ENCODE results near the gene ARVCF.

ARVCF gene

DNA sequence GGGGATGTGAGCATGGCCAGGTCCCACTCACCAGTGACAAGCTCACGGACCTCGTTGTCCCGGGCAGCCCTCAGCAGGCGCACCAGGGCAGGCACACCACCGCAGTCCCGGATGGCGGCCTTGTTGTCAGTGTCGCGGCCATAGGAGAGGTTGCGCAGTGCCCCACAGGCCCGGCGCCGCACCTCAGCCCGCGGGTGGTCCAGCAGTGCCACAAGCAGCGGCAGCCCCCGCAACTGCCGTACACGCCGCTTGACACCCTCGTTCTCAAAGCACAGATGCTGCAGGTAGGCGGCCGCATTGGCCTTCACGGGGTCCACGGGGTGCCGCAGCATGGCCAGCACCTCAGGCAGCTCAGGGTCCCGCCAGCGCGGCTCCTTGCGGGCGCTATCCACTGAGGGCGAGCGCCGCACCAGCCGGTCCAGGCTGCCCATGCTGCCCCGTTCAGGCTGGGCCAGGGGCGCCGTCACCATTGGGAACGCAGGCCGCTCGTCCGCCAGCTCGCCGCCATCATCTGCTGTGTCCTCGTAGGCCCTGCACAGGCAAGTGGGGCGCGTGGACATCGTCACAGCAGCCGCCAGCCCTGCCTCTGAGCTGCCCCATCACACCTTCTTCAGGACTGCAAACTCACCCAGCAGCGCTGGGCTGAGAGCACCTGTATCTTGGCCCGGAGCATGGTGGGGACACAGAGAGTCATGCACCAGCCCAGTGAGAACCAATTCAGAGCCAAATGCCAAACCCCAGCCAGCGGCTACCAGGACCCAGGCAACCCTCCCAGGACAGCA is 36.7 kb downstream of the ARVCF start:
- ChIA-PET CTCF (no interaction called here), POLR2A (no interaction called here)
- no peak overlapping the region for H3K27ac ChIP-seq (ENCODE audit: extremely low read depth, low read depth, low read length)
- TF ChIP-seq GLI2 (tag by site-specific recombination; IDR thresholded peaks at IDR 0.05; ENCODE audit: borderline replicate concordance, low read depth): no peak
- no peak for TF ChIP-seq ZNF211 (tag by site-specific recombination; IDR thresholded peaks at IDR 0.05; ENCODE audit: low read depth)
- TF ChIP-seq PRDM2 (tag by site-specific recombination; IDR thresholded peaks at IDR 0.05; ENCODE audit: borderline replicate concordance): no peak
- TF ChIP-seq ZNF174 (tag by site-specific recombination; IDR thresholded peaks at IDR 0.05): no peak
- TF ChIP-seq, protein P1, sequence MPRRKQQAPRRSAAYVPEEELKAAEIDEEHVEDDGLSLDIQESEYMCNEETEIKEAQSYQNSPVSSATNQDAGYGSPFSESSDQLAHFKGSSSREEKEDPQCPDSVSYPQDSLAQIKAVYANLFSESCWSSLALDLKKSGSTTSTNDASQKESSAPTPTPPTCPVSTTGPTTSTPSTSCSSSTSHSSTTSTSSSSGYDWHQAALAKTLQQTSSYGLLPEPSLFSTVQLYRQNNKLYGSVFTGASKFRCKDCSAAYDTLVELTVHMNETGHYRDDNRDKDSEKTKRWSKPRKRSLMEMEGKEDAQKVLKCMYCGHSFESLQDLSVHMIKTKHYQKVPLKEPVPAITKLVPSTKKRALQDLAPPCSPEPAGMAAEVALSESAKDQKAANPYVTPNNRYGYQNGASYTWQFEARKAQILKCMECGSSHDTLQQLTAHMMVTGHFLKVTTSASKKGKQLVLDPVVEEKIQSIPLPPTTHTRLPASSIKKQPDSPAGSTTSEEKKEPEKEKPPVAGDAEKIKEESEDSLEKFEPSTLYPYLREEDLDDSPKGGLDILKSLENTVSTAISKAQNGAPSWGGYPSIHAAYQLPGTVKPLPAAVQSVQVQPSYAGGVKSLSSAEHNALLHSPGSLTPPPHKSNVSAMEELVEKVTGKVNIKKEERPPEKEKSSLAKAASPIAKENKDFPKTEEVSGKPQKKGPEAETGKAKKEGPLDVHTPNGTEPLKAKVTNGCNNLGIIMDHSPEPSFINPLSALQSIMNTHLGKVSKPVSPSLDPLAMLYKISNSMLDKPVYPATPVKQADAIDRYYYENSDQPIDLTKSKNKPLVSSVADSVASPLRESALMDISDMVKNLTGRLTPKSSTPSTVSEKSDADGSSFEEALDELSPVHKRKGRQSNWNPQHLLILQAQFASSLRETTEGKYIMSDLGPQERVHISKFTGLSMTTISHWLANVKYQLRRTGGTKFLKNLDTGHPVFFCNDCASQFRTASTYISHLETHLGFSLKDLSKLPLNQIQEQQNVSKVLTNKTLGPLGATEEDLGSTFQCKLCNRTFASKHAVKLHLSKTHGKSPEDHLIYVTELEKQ (tag by site-specific recombination; IDR thresholded peaks at IDR 0.05; ENCODE audit: borderline replicate concordance): no peak
- TF ChIP-seq ZNF280C (tag by site-specific recombination; IDR thresholded peaks at IDR 0.05): no peak
- TF ChIP-seq ZNF501 (tag by site-specific recombination; IDR thresholded peaks at IDR 0.05): no peak
- no peak for TF ChIP-seq ZNF555 (tag by site-specific recombination; conservative IDR thresholded peaks at IDR 0.05)
- TF ChIP-seq ZNF10 (tag by site-specific recombination; IDR thresholded peaks at IDR 0.05): no peak
- H3K4me1 ChIP-seq (ENCODE audit: control insufficient read depth, insufficient read depth, low read length): peaks cover 14% of the 10 kb centered on the region
- H3K9me3 ChIP-seq (ENCODE audit: control insufficient read depth, insufficient read depth, low read depth, low read length): no peaks in the 10 kb centered on the region
- no peak overlapping the region for H3K4me3 ChIP-seq (ENCODE audit: low read depth, low read length)
- peaks cover 0 to 51% of the 10 kb centered on the region in 2 experiments; a peak in 1 of 3 replicates for H3K36me3 ChIP-seq (ENCODE audit: control insufficient read depth in 2 of 2, insufficient read depth in 1 of 2, low read length in 2 of 2)

- Histone ChIP-seq H3K4me3 (ENCODE audit: low read depth, low read length) (no peak overlapping the region), H3K4me1 (ENCODE audit: control insufficient read depth, insufficient read depth, low read length) (peaks cover 4% of the 10 kb centered on the region), H3K36me3 (ENCODE audit: control insufficient read depth in 2 of 2, insufficient read depth in 1 of 2, low read length in 2 of 2) (peaks cover 0 to 58% of the 10 kb centered on the region in 2 experiments; a peak in 1 of 3 replicates), H3K9me3 (ENCODE audit: control insufficient read depth, insufficient read depth, low read depth, low read length) (no peaks in the 10 kb centered on the region), H3K27ac (ENCODE audit: extremely low read depth, low read depth, low read length) (no peak overlapping the region)
- CTCF ChIA-PET: interaction anchor here (0.8 kb wide), 1 partner anchor 34 kb away, joined by 4 read pairs; no protein-coding TSS in a partner anchor
- POLR2A ChIA-PET: interaction anchor here (0.5 to 1.5 kb wide), 2 partner anchors 16 to 101 kb away, joined by 3 to 4 read pairs; partner anchors contain the start of gene DGCR8
- TF ChIP-seq KLF10 (tag by site-specific recombination; IDR thresholded peaks at IDR 0.05): no peak
- TF ChIP-seq TCF7L2 (IDR thresholded peaks at IDR 0.05; ENCODE audit: borderline replicate concordance, low read depth, low read length): no peak
- no peak for TF ChIP-seq ZNF2 (tag by site-specific recombination; IDR thresholded peaks at IDR 0.05)
- TF ChIP-seq ZNF658 (tag by site-specific recombination; IDR thresholded peaks at IDR 0.05): no peak
- TF ChIP-seq ZNF792 (tag by site-specific recombination; IDR thresholded peaks at IDR 0.05): no peak
- no peak for TF ChIP-seq ZNF354C (tag by site-specific recombination; IDR thresholded peaks at IDR 0.05; ENCODE audit: borderline replicate concordance, low read depth)
- TF ChIP-seq, protein P2, sequence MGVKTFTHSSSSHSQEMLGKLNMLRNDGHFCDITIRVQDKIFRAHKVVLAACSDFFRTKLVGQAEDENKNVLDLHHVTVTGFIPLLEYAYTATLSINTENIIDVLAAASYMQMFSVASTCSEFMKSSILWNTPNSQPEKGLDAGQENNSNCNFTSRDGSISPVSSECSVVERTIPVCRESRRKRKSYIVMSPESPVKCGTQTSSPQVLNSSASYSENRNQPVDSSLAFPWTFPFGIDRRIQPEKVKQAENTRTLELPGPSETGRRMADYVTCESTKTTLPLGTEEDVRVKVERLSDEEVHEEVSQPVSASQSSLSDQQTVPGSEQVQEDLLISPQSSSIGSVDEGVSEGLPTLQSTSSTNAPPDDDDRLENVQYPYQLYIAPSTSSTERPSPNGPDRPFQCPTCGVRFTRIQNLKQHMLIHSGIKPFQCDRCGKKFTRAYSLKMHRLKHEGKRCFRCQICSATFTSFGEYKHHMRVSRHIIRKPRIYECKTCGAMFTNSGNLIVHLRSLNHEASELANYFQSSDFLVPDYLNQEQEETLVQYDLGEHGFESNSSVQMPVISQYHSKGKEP (tag by site-specific recombination; IDR thresholded peaks at IDR 0.05): no peak
- no peak for TF ChIP-seq ZNF785 (tag by site-specific recombination; IDR thresholded peaks at IDR 0.05)
- no peak for TF ChIP-seq ZNF132 (tag by site-specific recombination; IDR thresholded peaks at IDR 0.05; ENCODE audit: borderline replicate concordance)
- TF ChIP-seq ZNF501 (tag by site-specific recombination; IDR thresholded peaks at IDR 0.05): no peak
These were observed 37.9 kb downstream of the ARVCF start for GRCh38 chr22:19978748-19979147.
